Ovary (tissue), 9 donors: Measurements from ENCODE around the gene ATXN7L3. TPM values are rescaled to one million over a fixed set of nuclear protein-coding genes. Genes with fewer than 3 reads are reported as not detected.
A peak's percentile ranks its signal among the peaks of the same experiment; 100 is the strongest.

ENCODE experiments used
- DNase-seq, 5 donors: peaks; one replicate each; pipeline ENCODE4 v3.0.0-alpha.2; 2019 to 2020
- H3K27ac ChIP-seq, 2 donors: fragments of 200-600 bp; one replicate each; pipeline versions ENCODE4 v1.5.1 to v1.8.0; 2019 to 2022
- H3K27me3 ChIP-seq: fragments of 200-600 bp; one replicate; pipeline ENCODE4 v1.8.0; 2022
- H3K36me3 ChIP-seq: fragments of 200-600 bp; sonication (generic); one replicate; pipeline ENCODE4 v1.5.1; 2019
- H3K4me1 ChIP-seq: one replicate; pipeline ENCODE4 v1.8.1; 2013; ENCODE audit warnings: mild to moderate bottlenecking, moderate library complexity; ENCODE audit not compliant: insufficient read depth
- H3K4me3 ChIP-seq: fragments of 200-600 bp; sonication (generic); one replicate; pipeline ENCODE4 v1.5.1; 2017
- H3K9me3 ChIP-seq, 2 donors: fragments of 200-600 bp in 1 of 2; sonication (generic) in 1 of 2; one replicate each; pipeline versions ENCODE4 v1.5.1 to v1.8.1; 2013 to 2019; ENCODE audit warnings: mild to moderate bottlenecking in 1 of 2, moderate library complexity in 1 of 2
- CTCF ChIP-seq, 3 donors: fragments of 450-650 bp in 2 of 3; fragments of 200-600 bp in 1 of 3; IDR thresholded peaks; one replicate each; pipeline versions ENCODE4 v1.5.1 to v1.8.0; 2016 to 2022; ENCODE audit warnings: antibody characterized with exemption in 3 of 3, mild to moderate bottlenecking in 1 of 3
- EP300 ChIP-seq: sonication (generic); formaldehyde crosslinking; IDR thresholded peaks from one replicate; pipeline ENCODE4 v1.6.1; 2017; ENCODE audit warnings: antibody characterized with exemption
- POLR2A ChIP-seq: fragments of 450-650 bp; IDR thresholded peaks from one replicate; pipeline ENCODE4 v1.6.1; 2017; ENCODE audit warnings: antibody characterized with exemption, mild to moderate bottlenecking, moderate library complexity
- WGBS, 3 donors: extraction: QIAGEN DNeasy Blood & Tissue Kit in 1 of 3; methylation state at CpG; one replicate each; pipeline versions ENCODE4 v1.1.5 to v1.1.7; 2013 to 2017; 5-methylcytosine and 5-hydroxymethylcytosine counted together
- intact Hi-C, 4 donors: fragments of 100-400 bp; cut with DNase I; formaldehyde crosslinking; loops; one replicate each; pipeline versions ENCODE4 v1.11.0 to v1.15.1; 2022 to 2023
- polyA plus RNA-seq, 2 donors: library from polyadenylated mRNA; stranded (reverse); fragments of 200-250 nt in 1 of 2; fragments of 350-450 nt in 1 of 2; fragmentation: Illumina TruSeq in 1 of 2; extraction: RNeasy Lipid Tissue Mini Kit (QIAGEN cat#74804) in 1 of 2; gene quantifications; one replicate each; pipeline ENCODE4 v1.2.3, GENCODE V29; 2013 to 2014
- total RNA-seq, 7 donors: library from RNA; depleted of rRNA in 2 of 7; stranded (reverse); fragments of >200 nt in 2 of 7; fragmentation: NEBNext Ultra II Directional in 3 of 7; extraction: Animal tissue kit (Norgen Biotek cat#: 25700) in 3 of 7; gene quantifications; one replicate each; pipeline versions ENCODE4 v1.1.0 to v1.2.4, GENCODE V29; 2016 to 2023
- donor health status: DM: no; HTN: no; CAD: no; lungs with moderate emphysema.
- donor health status: DM: no; HTN: no; CAD: no.
- donor health status: Bipolar disorder and iron deficiency.
- donor health status: DM: yes; HTN: yes; CAD: no.
- donor health status: DM: no; HTN: no; CAD: no.
- donor health status: DM: yes; HTN: yes; CAD: no.

ATXN7L3 gene
- total and polyA plus RNA-seq, 9 donors, result 25.3 to 97.4 (median 54.9) TPM

GRCh38 chr17:44207319-44207718, 7.6 kb upstream of the ATXN7L3 start:
- no peaks in the 10 kb centered on the region for H3K36me3 ChIP-seq
- no peak overlapping the region for H3K4me3 ChIP-seq
- no peaks in the 10 kb centered on the region for H3K9me3 ChIP-seq
- H3K27ac ChIP-seq, result no peak overlapping the region
- intact Hi-C loops, result loop anchor here in 1 of 4 donors (10.0 kb wide), 1 partner anchor 147 kb away; no protein-coding TSS in a partner anchor
- no peak for DNase-seq
- peaks cover 2% of the 10 kb centered on the region for H3K4me1 ChIP-seq
- TF ChIP-seq EP300 (no peak), POLR2A (no peak), CTCF (IDR thresholded peaks at IDR 0.05) (no peak)
- WGBS, 3 donors, result 80 to 85% (median 82%) methylated on average over 17 of the region's 17 CpGs
- no peaks in the 10 kb centered on the region for H3K27me3 ChIP-seq

- Histone ChIP-seq H3K27ac (no peak overlapping the region), H3K27me3 (no peaks in the 10 kb centered on the region), H3K36me3 (no peaks in the 10 kb centered on the region), H3K4me1 (peaks cover 2% of the 10 kb centered on the region), H3K9me3 (no peaks in the 10 kb centered on the region), H3K4me3 (no peak overlapping the region)
- intact Hi-C loops, result loop anchor here in 1 of 4 donors (10.0 kb wide), 1 partner anchor 148 kb away; no protein-coding TSS in a partner anchor
- no peak for TF ChIP-seq CTCF (IDR thresholded peaks at IDR 0.05)
- TF ChIP-seq POLR2A, result no peak
- TF ChIP-seq EP300, result no peak
- DNase-seq, result no peak
- WGBS, 3 donors, result 73 to 89% (median 78%) methylated on average over 6 of the region's 6 CpGs
These were observed 7.1 kb upstream of the ATXN7L3 start for GRCh38 chr17:44206825-44207155.

GRCh38 chr17:44205962-44206824, 6.5 kb upstream of the ATXN7L3 start:
- intact Hi-C loops, result loop anchor here in 1 of 4 donors (10.0 kb wide), 1 partner anchor 149 kb away; no protein-coding TSS in a partner anchor
- TF ChIP-seq POLR2A (no peak), EP300 (no peak), CTCF (IDR thresholded peaks at IDR 0.05) (no peak)
- Histone ChIP-seq H3K27me3 (no peaks in the 10 kb centered on the region), H3K4me1 (peaks cover 2% of the 10 kb centered on the region), H3K36me3 (no peaks in the 10 kb centered on the region), H3K27ac (no peak overlapping the region), H3K4me3 (no peak overlapping the region), H3K9me3 (no peaks in the 10 kb centered on the region)
- DNase-seq, result no peak
- WGBS, 3 donors, result 27 to 38% (median 36%) methylated on average over 13 of the region's 13 CpGs

- intact Hi-C loops, result loop anchor here in 1 of 4 donors (10.0 kb wide), 1 partner anchor 150 kb away; no protein-coding TSS in a partner anchor
- H3K36me3 ChIP-seq, result no peaks in the 10 kb centered on the region
- no peaks in the 10 kb centered on the region for H3K27me3 ChIP-seq
- no peak overlapping the region for H3K27ac ChIP-seq
- TF ChIP-seq POLR2A, result no peak
- TF ChIP-seq EP300, result no peak
- TF ChIP-seq CTCF (IDR thresholded peaks at IDR 0.05), result no peak
- H3K4me1 ChIP-seq, result no peaks in the 10 kb centered on the region
- WGBS, 3 donors, result 33 to 35% (median 35%) methylated on average over 5 of the region's 5 CpGs
- H3K4me3 ChIP-seq, result no peak overlapping the region
- no peaks in the 10 kb centered on the region for H3K9me3 ChIP-seq
- DNase-seq, result peak in 2 of 5 donors; percentile 53 to 55
These were observed 4.8 kb upstream of the ATXN7L3 start for GRCh38 chr17:44204441-44204882.
